H1 (cell line): ENCODE results near the gene ZNF134. TPM values are rescaled to one million over a fixed set of nuclear protein-coding genes. Genes with fewer than 3 reads are reported as not detected.

ENCODE experiments used
- POLR2AphosphoS5 ChIP-seq: IDR thresholded peaks from 2 replicates; pipeline ENCODE4 v1.6.1; 2011; ENCODE audit warnings: low read depth, low read length
- RXRA ChIP-seq: IDR thresholded peaks from 2 replicates; pipeline ENCODE4 v1.6.1; 2011; ENCODE audit warnings: low read depth, mild to moderate bottlenecking, low read length, moderate library complexity; ENCODE audit not compliant: insufficient read depth
- SAP30 ChIP-seq: fragments of 300-600 bp; sonication (generic); IDR thresholded peaks from 2 replicates; pipeline ENCODE4 v1.7.1; 2012; ENCODE audit warnings: low read length, moderate library complexity, mild to moderate bottlenecking, inconsistent platforms; ENCODE audit not compliant: insufficient read depth, insufficient replicate concordance
- SIN3A ChIP-seq, 2 experiments: IDR thresholded peaks in 1 of 2; conservative IDR thresholded peaks in 1 of 2; 2 replicates each; pipeline ENCODE4 v1.6.1; 2011 to 2012; ENCODE audit warnings: low read length in 2 of 2, improper control_type of control experiment in 1 of 2, low read depth in 1 of 2, mild to moderate bottlenecking in 1 of 2
- SP1 ChIP-seq: IDR thresholded peaks from 2 replicates; pipeline ENCODE4 v1.6.1; 2011; ENCODE audit warnings: low read depth, low read length
- polyA plus RNA-seq, 7 experiments: library from polyadenylated mRNA; depleted of rRNA in 3 of 7; stranded (reverse) in 5 of 7; unstranded in 2 of 7; fragments of >200 nt in 5 of 7; fragments of 200-250 nt in 2 of 7; gene quantifications; 1 replicate in 5 of 7; 2 replicates in 1 of 7; 4 replicates in 1 of 7; pipeline versions ENCODE4 v1.2.1 to v1.2.3, GENCODE V29; 2011 to 2013; ENCODE audit warnings: missing spikeins in 2 of 7, mixed read lengths in 2 of 7
- total RNA-seq: library from RNA; stranded (reverse); fragmentation: NEBNext Ultra II Directional; extraction: Animal tissue kit (Norgen Biotek cat#: 25700); gene quantifications from 2 replicates; pipeline ENCODE4 v1.2.1, GENCODE V29; 2021

ZNF134 gene
- total and polyA plus RNA-seq, 2 of the 8 experiments (the other 6 are each of a cell fraction or from before 2014, with no cell fraction given), result 16.6 to 54.6 TPM

- TF ChIP-seq POLR2AphosphoS5, result no peak
- no peak for TF ChIP-seq SP1
- TF ChIP-seq SAP30, result no peak
- TF ChIP-seq SIN3A (conservative IDR thresholded peaks at IDR 0.05 in 1 of 2, IDR thresholded peaks at IDR 0.05 in 1 of 2; ENCODE audit: low read depth in 1 of 2, low read length in 2 of 2), result no peak
- no peak for TF ChIP-seq RXRA
Measured at GRCh38 chr19:57583104-57583520, 30.9 kb upstream of the ZNF134 start (continued).
